Stimulated activated CD8-positive, alpha-beta memory T cell treated with anti-CD3 and anti-CD28 coated beads, Interleukin-15, amount 100 ng/mL, for 4 hours (primary cell): Measurements from ENCODE around the gene NT5DC3.

ENCODE experiments used
- DNase-seq, 2 donors: peaks; one replicate each; pipeline ENCODE4 v3.0.0-alpha.2; 2020; ENCODE audit warnings: low read depth in 2 of 2

Gene NT5DC3

DNA sequence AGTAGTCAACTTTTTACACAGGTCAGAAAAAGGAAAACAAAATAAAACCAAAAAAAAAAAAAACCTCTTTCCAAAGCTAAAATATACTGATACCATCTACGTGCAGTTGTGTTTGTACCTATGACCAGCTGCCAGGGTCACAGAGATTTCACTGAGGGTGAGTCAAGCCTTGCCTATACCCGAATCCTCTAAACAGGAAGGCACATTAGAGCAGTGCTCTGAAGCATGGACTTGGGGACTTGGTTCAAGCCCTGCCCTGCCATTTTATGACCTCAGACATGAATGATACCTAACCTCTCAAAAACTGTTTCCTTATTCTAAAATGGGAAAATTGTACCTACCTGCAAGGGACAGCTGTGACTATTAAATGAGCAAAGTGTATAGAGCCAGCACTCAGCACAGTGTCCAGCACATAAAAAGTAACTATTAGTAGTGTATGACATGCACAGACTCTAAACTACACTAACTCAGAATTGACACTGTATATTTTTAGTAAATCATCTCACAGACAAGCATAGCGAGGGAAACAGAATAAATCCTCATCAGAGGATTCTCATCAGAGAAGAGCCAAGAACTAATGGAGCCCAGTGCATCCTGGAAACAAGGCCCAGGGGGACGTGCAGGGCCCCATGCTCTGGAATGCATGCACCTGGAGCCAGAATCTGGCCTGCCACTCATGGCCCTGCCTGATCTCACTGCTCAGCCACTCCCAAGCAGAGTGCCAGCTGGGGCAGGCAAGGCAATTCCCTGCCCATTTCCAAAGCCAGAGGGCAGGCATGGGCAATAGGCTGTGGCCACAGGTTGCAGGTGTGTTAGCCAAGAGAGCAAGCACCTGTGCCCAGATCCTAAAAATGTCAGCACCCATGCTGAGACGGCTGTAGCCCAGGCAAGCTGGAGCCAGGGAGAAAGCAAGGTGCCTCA, 57.0 kb downstream of the NT5DC3 start:
- no peak for DNase-seq

- no peak for DNase-seq
Observed at GRCh38 chr12:103782399-103782798, 58.6 kb downstream of the NT5DC3 start.

DNA sequence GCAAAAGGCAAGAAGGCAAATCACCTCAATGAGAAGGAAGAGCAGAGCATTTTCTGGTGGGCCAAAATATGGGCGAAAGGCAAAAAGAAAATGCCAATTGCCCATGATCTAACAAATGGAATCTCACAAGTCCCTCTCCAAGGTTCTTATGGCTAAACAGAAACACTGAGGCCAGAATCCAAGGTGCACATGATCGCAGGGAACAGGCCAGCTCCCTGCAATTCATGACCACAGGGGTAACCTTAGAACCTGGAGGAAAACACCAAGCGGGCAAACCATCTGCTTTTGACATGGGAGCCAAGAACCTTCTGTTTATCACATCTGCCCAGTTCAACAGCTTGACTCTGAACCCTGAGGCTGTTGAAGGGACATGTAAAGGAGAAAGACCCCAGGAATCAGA, 60.0 kb downstream of the NT5DC3 start:
- no peak for DNase-seq

GRCh38 chr12:103780093-103780440, 61.0 kb downstream of the NT5DC3 start:
- no peak for DNase-seq

- no peak for DNase-seq
Observed at GRCh38 chr12:103779410-103780092, 61.5 kb downstream of the NT5DC3 start.

- no peak for DNase-seq
Observed at GRCh38 chr12:103778781-103779180, 62.3 kb downstream of the NT5DC3 start.

DNA sequence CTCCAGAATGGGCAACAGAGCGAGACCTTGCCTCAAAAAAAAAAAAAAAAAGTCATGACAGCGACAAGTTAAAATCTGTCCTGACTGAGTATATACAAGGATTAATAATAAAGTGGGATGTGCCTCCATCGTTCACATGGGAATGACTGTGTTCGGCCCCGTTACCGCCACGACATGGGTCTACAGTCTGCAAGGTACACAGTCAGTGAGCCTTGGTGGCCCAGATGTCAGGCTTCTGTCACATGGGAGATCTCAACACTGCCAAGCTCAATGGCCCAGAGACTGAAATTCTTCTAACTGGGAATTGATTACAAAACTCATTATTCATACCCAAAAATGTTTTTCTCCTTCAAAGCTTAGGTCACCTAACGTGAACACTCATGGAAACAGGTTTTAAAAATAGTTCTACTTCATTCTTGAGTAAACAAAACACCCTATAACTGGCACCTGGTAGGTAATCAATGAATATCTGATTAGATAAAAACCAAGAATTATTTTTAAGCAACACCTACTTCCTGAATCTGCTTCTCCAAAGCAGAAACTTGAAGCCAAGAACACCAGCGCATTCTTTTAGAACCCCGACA, 66.0 kb downstream of the NT5DC3 start:
- no peak for DNase-seq

DNA sequence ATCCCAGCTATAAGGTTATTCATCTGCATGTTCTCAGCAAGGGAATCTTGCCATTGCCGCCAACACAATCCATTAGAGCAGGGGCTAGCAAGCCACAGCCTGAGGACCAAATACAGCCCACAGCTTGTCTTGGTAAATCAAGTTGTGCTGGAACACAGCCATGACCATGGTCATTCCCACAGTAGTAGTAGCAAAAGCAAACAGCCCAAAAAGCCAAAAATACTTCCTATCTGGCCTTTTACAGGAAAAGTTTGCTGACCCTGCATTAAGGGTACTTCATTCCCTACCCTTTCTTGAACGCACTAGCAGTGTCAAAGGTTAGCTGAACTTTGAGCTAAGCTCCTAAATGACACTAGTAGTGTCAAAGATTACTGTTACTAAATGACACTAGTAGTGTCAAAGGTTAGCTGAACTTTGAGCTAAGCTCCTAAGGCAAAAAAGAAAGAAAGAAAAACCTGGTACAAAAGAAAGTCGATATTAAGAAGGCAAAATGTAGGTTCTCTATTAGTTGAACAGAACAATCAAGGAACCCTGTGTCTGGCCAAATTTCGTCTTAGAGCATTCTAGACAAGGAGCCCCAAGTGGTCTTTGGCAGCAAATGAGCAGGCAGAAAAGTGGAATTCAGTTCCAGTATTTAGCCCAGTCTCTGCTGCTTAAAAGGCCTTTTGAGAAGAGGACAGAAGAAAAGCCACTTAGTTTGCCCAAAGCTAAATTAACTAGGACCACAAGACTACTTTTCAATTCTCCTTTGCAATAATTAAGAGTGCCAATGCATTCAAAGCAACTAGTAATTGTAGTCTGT, 67.7 kb downstream of the NT5DC3 start:
- DNase-seq, result no peak

GRCh38 chr12:103772367-103773108, 68.5 kb downstream of the NT5DC3 start:
- DNase-seq, result no peak

GRCh38 chr12:103771466-103771865, 69.6 kb downstream of the NT5DC3 start:
- no peak for DNase-seq

- no peak for DNase-seq
Observed at GRCh38 chr12:103769240-103769945, 71.6 kb downstream of the NT5DC3 start.

GRCh38 chr12:103768467-103769123, 72.4 kb downstream of the NT5DC3 start:
- no peak for DNase-seq

DNA sequence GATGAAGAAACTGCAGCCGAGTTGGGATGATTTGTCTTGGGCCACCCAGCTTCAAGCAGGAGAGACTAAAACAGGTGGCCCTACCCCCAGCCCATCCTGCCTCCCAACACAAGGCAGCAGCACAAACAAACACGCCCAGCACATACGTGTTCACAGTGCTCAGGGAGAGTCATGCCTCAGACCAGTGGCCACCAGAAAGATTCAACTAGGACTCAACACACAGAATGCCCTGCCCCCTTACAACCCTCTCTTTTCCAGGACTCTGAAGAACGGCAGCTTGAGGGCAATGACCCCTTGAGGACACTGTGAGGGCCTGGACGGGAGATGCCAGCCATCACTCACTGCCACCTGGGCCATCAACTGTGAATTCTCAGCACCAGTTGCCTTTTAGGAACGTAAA, 75.0 kb downstream of the NT5DC3 start:
- no peak for DNase-seq

- no peak for DNase-seq
Observed at GRCh38 chr12:103765322-103765721, 75.7 kb downstream of the NT5DC3 start.

DNA sequence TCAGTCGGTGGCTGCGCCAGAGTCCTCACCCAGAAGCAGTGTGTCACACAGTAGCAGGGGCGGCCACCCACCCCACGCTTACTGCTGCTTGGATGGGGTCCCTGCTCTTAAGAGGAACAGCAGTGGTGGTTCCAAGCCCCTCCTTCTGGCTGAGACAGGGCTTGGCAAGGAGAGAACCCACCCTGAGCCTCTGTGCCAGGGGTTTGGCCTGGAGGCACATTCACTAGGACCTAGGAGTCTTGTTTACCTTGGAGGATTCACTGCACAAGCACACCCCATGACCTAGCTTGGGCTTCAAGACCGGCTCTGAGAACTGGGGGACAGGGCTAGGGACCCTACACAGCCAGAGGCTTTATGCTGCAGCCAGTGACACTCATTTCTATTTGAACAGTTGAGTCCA, 78.6 kb downstream of the NT5DC3 start:
- DNase-seq, result no peak

DNA sequence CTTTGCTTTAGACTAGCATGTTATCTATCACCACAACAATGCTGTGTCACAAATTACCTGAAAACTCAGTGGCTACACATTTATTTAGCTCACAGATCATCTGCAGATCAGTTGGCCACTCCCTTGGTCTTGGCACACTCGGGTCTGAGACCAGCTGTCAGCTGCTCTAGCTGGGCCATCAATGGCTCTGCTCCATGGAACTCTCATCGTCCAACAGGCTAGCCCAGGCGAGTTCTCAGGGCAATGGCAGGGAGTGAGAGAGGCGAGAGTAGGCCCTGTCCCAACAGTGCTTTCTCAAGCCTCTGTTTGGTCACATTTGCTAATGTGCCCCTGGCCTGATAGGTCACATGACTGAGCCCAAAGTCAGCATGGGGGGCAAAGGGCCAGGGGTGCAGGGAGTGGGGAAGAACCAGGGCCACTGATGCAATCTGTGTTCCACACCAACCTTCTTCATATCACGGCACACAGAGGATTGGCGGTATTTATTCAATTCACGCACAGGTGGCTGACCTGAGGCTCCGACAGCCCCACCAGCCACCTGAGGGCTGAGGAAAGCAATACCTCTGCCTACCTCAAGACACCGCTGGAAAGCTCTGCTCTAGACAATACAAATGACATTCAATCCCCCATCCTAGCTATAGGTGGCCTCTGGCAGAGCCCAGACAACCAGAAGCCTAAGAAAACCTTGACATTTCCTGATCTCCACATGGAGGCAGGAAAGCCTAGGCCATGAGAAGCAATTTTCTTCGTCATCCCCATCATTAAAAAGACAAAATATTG, 82.5 kb downstream of the NT5DC3 start:
- DNase-seq, result no peak

DNA sequence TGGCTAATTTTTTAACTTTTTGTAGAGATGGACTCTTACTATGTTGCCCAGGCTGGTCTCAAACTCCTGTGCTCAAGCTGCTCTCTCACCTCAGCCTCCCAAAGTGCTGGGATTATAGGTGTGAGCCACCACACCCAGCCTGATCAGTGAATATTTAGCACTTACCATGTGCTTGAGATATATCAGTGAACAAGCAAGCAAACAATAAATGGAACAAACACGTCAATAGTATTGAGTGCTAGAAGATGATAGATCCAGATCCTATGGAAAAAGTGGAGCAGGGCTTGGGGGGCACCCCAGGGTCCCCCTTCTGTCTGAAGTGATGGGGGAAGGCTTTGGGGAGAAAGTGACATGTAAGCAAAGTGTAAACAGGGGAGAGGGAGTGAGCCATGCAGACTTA, 83.8 kb downstream of the NT5DC3 start:
- no peak for DNase-seq

- no peak for DNase-seq
Observed at GRCh38 chr12:103756443-103756842, 84.6 kb downstream of the NT5DC3 start.

DNA sequence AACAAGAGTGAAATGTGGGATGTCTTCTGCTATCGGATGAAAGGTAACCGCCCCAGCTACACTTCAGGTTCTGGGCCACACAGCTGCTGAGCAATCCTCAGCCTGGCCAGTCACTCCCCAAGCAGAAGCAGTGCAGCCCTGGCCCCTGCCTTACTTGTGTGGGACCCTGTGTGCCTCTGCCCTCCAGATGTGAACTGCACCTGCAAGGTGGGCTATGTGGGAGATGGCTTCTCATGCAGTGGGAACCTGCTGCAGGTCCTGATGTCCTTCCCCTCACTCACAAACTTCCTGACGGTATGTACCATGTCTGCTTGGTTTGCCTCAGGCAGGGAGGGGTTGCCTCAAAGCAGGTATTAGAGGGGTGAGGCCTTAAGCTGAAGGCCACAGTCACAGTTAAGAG, 85.6 kb downstream of the NT5DC3 start:
- DNase-seq, result no peak
